RWPE1 (cell line): ENCODE measurements around the gene REEP3.
A peak's percentile ranks its signal among the peaks of the same experiment; 100 is the strongest.
"Not testable (repeated sequence)": the region's sequence is repeated elsewhere in the genome, so short reads cannot be mapped to it uniquely, and the experiment has no call there.

Experiments used
- CTCF ChIA-PET: fragments of 350-600 bp; sonication (Branson Sonifier 250); formaldehyde crosslinking; extraction: SDS; loops from one replicate; lab custom pipeline; 2021; lab: Yijun Ruan, JAX
- POLR2A ChIA-PET: fragments of 400-600 bp; formaldehyde crosslinking; extraction: SDS; loops from one replicate; lab custom pipeline; 2020; ENCODE audit warnings: antibody characterized with exemption; ENCODE audit not compliant: low non-redundant PET; lab: Yijun Ruan, JAX
- DNase-seq: peaks from one replicate; pipeline ENCODE4 v3.0.0; 2012; ENCODE audit warnings: low spot score
- H3K27ac ChIP-seq: fragments of 450-650 bp; 2 replicates; pipeline ENCODE4 v1.5.1; 2017
- CTCF ChIP-seq: fragments of 450-650 bp; conservative IDR thresholded peaks from 2 replicates; pipeline ENCODE4 v1.5.1; 2017; ENCODE audit warnings: low read depth, mild to moderate bottlenecking

The REEP3 gene

GRCh38 chr10:63483983-63484382, 37.2 kb upstream of the REEP3 start:
- DNase-seq: no peak
- H3K27ac ChIP-seq: no peak overlapping the region
- TF ChIP-seq CTCF: no peak
- CTCF ChIA-PET: no interaction called here
- POLR2A ChIA-PET: no interaction called here

- ChIA-PET CTCF (interaction anchor here (0.6 kb wide), 1 partner anchor 9 kb away, joined by 3 read pairs; no protein-coding TSS in a partner anchor), POLR2A (no interaction called here)
- DNase-seq: no peak
- TF ChIP-seq CTCF: no peak
- no peak overlapping the region for H3K27ac ChIP-seq
Observed at GRCh38 chr10:63487990-63488389, 33.2 kb upstream of the REEP3 start.

GRCh38 chr10:63489838-63490237, 31.4 kb upstream of the REEP3 start:
- ChIA-PET CTCF (no interaction called here), POLR2A (no interaction called here)
- DNase-seq: no peak
- no peak overlapping the region for H3K27ac ChIP-seq
- no peak for TF ChIP-seq CTCF

- peak overlapping the region; percentile 79 for H3K27ac ChIP-seq
- TF ChIP-seq CTCF: no peak
- peak; percentile 63 for DNase-seq
- ChIA-PET CTCF (interaction anchor here (0.6 to 0.7 kb wide), 2 partner anchors 32 to 166 kb away, joined by 3 read pairs; no protein-coding TSS in a partner anchor), POLR2A (no interaction called here)
Observed at GRCh38 chr10:63491588-63492316, 29.4 kb upstream of the REEP3 start.

GRCh38 chr10:63492317-63492690, 28.9 kb upstream of the REEP3 start:
- DNase-seq, CTCF ChIA-PET, POLR2A ChIA-PET: not testable (repeated sequence)
- H3K27ac ChIP-seq: peak overlapping the region; percentile 79

- POLR2A ChIA-PET: no interaction called here
Observed at GRCh38 chr10:63493004-63493403, 28.2 kb upstream of the REEP3 start.

More at GRCh38 chr10:63493004-63493403, 28.2 kb upstream of the REEP3 start:
- no peak for TF ChIP-seq CTCF
- no peak for DNase-seq
- CTCF ChIA-PET: no interaction called here
- no peak overlapping the region for H3K27ac ChIP-seq
